Posterior cingulate gyrus (tissue), 11 donors: ENCODE results near the gene ZDHHC9.
"Not testable (repeated sequence)": the region's sequence is repeated elsewhere in the genome, so short reads cannot be mapped to it uniquely, and the experiment has no call there.

Source experiments
- DNase-seq, 10 donors: peaks; one replicate each; pipeline versions ENCODE4 v3.0.0 to v3.0.0-alpha.2; 2020 to 2021; ENCODE audit warnings: mixed read lengths in 3 of 10
- intact Hi-C: fragments of 100-400 bp; cut with DNase I; formaldehyde crosslinking; loops from one replicate; pipeline ENCODE4 v1.15.1; 2023

The ZDHHC9 gene

DNA sequence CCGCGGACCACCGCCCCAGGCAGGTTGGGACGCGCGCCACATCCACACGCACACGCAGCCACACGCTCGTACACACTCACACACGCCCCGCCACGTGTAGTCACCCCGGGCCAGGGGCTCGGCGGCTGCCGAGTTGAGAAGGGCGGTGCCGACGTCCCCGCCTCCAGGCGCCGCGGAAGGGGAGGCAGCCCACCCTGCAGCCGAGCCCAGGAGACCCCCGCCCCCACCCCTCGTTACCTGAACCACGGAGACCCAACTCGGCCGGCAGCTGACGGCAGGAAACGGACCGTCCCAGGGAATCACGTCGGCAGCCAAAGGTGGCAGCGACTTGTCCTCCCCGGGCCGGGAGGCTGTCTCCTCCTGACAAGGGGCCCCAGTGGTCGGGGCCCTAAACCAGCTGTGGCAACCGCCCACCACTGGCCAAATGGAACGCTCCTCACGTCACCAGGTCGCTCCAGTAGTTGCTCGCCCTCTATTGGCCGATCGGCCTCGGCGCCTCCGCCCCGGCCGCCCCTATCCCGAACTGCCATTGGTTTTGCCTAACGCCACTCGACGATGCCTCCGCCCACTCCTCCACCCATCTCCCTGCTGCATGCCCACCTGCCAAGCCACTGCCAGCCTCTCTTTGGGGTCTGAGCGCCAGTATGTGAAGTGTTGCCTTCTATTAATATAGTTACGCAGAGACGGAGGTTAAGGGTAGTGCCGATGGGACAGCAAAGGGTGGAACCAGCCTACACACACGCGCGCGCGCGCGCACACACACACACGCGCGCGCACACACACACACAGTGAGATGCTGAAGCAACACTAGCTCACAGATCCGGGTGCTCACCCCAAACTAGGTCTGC is at the start of gene ZDHHC9:
TSS of gene ZDHHC9 (minus strand) at position 428 of the 848 bp plus-strand sequence. CDS start 1,941 bp downstream, outside the sequence.
- intact Hi-C loops = loop anchor here (10.0 kb wide), 1 partner anchor 239 kb away; no protein-coding TSS in a partner anchor
- peak; percentile 83 to 99 (median 90) for DNase-seq

DNA sequence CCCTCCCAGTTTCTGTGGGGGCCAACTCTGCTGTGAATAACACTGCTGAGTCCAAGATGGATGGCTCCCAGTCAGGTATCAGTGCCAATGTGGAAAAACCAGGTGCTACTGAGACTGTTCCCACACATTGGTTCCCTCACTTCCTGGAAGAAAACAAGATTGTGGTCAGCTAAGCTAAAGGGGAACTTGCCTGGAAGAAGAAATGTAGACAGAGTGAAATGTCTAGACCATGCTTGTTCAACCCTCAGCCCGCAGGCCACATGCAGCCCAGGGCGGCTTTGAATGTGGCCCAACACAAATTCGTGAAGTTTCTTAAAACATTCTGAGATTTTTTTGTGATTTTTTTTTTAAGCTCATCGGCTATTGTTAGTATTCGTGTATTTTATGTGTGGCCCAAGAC is 33.7 kb upstream of the ZDHHC9 start:
- no peak for DNase-seq
- intact Hi-C loops = no loop called here

DNA sequence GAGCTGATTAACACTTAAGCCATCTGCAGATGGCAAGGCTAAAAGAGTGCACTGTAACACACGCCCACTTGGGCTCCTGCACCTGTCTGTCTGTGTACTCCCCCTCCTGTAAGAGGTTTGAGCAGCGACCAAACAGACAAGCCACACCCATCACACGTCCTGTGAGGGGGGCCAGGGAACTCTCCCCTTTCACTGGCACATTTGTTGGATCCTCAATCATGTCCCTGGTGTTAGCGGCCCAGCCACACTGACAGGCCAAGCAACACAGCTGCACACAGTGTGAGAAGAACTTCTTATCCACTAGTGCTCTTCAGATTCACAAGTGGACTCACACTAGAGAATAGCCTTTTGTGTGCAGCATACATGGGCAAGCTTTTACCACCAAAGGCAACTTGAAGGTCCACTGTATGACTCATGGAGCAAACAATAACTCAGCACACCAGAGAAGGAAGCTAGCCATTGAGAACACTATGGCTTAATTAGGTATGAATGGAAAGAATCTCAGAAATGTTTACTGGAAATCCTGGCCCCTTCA is 33.2 kb upstream of the ZDHHC9 start:
- no peak for DNase-seq

DNA sequence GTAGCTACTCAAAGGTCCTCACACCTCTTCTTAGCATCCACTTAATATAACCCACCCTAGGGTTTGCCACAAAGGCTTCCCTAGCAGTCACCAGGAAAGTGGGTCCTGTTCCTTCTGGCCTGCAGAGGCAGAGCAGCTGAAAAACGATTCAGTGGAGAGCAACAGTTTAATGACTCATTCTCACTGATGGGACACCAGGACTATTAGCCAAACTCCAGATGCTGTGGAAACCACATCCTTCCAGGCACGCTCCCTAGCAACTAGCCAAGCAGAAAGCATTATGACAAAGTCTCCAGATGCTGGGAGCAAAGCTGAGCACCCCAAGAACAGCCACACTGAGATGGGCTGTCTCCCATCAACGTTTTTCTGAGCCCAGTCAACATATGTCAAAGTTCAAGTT is 32.0 kb upstream of the ZDHHC9 start:
- intact Hi-C loops = no loop called here

More for the DNA sequence above, 33.2 kb upstream of the ZDHHC9 start:
- intact Hi-C loops = no loop called here

DNA sequence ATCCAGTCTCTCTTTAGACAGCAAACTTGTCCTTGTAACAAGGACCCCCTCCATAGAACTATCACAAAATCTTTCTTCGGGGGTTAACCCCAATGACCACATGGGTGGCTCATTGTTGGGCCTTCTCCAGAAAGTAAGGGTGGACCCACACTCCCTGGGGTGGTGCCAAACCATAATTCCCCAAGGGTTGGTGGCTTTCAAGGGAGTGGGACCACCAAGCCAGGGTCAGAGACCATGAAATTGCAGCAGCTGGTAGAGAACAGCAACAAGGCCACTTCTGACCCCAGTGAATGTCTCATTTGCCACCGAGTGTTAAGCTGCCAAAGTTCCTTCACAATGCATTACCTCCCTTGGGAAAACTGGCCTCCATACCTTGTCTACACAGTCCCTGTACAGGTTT is 28.8 kb upstream of the ZDHHC9 start:
- DNase-seq = no peak
- intact Hi-C loops = no loop called here

More for the DNA sequence above, 32.0 kb upstream of the ZDHHC9 start:
- no peak for DNase-seq

DNA sequence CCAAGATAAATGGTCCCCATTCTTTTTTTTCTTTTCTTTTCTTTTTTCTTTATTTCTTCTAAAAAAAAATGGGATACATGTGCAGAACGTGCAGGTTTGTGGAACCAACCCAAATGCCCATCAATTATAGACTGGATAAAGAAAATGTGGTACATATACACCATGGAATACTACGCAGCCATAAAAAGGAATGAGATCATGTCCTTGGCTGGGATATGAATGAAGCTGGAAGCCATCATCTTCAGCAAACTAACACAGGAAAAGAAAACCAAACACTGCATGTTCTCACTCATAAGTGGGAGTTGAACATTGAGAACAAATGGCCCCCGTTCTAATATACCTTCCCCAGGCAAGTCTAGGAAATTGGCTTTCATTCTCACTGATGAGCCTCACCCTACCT is 22.6 kb upstream of the ZDHHC9 start:
- DNase-seq, intact Hi-C loops: not testable (repeated sequence)

DNA sequence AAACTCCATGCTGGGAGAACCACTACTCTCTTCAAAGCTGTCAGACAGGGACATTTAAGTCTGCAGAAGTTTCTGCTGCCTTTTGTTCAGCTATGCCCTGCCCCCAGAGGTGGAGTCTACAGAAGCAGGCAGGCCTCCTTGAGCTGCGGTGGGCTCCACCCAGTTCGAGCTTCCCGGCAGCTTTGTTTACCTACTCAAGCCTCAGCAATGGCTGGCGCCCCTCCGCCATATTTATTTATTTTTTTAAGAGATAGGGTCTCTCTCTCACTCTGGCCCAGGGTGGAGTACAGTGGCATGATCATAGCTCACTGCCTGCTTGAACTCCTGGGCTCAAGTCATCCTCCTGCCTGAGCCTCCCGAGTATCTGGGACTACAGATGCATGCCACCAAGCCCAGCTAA is 15.4 kb upstream of the ZDHHC9 start:
- intact Hi-C loops, DNase-seq: not testable (repeated sequence)

DNA sequence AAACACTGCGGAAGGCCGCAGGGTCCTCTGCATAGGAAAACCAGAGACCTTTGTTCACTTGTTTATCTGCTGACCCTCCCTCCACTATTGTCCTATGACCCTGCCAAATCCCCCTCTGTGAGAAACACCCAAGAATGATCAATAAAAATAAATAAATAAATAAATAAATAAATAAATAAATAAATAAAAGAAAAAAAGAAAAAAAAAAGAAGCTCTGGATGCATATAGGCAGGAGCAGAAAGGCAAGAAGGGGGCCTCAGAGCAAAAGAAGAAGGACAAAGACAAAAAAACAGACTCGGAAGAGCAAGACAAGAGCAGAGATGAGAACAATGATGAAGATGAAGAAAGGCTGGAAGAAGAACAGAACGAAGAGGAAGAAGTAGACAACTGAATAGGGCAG is 8.1 kb upstream of the ZDHHC9 start:
- DNase-seq, intact Hi-C loops: not testable (repeated sequence)

DNA sequence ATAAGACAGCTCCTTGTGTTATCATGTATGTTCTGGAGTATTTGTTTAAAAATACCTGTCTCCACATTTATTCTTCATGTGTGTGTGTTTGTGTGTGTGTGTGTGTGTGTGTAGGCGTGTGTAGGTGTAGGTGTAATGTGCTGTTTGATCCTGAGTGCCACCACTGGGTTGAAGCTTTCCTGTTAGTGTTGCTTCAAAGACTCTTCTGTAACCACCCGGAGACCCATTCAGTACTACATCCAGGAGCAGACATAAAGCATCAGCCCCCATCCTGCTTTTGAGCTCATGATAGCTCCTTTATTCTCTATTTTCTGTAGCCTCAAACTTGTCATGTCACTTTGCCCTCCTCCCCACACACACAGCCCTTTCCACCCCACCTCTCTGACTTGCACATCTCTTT is 3.0 kb upstream of the ZDHHC9 start:
- intact Hi-C loops = loop anchor here (10.0 kb wide), 1 partner anchor 242 kb away; no protein-coding TSS in a partner anchor
- DNase-seq = no peak

DNA sequence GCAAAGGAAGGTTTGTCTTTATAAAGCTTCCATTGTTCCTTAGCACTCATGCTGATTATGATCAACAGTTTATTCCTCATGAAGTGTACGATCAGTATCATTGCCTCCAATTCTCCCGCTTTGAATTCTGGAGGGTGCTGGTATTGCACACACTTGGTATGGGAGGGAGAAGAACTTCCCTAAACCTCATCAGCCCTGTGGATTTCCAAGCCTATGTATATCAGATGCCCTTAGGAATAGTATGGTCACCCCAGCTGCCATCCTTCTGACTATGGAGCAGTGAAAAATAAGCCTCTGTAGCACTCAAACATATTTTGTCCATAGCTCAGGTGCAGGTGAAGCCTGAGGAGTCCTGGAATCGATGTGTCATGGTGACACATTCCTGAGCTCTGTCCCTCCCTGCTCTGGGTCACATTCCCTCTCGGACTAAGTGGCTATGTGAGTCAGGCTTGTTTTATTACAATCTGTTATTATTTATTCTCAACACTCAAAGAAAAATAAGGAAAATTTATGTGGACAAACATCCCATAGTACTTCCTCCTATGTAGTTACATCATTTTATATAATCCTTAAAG is 2.0 kb upstream of the ZDHHC9 start:
- intact Hi-C loops = loop anchor here (10.0 kb wide), 1 partner anchor 241 kb away; no protein-coding TSS in a partner anchor
- no peak for DNase-seq

DNA sequence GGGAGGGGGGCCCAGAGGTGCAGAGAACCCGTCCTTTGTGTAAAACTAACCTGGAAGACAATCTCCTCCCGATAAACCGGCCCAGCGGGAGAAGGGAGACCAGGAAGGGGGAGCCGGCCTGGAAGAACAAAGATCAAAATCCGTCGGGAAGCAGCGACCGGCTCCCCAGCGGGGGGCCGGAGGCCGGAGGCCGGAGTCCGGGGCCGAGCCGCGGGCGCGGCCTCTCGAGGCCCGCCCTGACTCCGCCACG is 552 bp downstream of the ZDHHC9 start:
- intact Hi-C loops = loop anchor here (10.0 kb wide), 1 partner anchor 238 kb away; no protein-coding TSS in a partner anchor
- no peak for DNase-seq

DNA sequence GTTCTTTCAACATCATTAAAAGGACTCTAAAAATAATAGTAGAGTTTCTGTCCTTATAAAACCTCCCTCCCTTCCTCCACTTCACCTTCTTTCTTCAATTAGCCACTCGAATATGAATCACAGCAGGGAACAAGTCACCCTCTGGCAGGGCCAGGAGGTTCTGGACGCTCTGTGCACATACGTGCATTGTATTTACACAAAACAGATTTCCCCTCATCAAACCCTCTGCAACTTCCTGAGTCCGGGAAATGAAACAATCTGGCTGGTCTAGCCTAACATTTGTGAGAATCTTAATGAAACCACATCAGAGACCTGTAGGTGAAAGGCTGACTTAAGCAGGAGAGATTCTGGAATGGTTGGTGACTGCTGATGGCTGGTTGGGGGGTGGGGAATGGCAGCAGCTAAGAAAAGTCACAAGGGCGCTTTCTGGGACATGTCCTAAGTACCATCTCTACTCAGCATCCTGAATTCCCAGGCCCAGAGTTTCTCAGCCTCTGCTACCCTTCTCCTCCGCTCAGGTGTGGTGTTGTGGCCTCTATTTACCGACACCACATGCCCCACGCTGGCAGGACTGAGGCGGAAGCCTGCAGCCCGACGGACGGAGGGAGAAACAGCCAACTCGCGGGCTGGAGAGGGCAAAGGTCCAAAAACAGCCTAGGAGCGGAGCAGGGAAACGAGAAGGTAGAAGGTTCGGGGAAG is 1.0 kb downstream of the ZDHHC9 start:
- intact Hi-C loops = loop anchor here (10.0 kb wide), 1 partner anchor 238 kb away; no protein-coding TSS in a partner anchor
- peak in 2 of 10 donors; percentile 7 to 45 for DNase-seq

DNA sequence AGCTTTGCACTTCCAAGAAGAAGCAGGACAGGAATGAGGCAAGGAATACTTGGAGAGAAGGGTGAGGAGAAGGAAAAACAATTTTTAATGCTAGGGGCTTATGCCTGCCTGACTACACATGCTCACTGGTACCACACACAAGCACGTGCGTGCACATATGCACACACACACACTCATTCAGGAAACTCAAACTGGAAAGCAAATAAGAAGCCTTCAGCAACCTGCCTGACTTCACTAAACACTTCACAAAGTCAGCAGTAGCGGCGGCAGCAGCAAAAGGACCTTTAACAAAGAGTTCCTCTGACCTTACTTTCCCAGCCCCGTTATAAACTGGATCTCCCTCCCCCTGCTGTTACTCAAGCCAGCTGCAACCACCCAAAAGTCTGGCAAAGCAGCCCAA is 3.3 kb downstream of the ZDHHC9 start:
- peak in 1 of 10 donors; percentile 12 for DNase-seq
- intact Hi-C loops = loop anchor here (10.0 kb wide), 1 partner anchor 236 kb away; no protein-coding TSS in a partner anchor

DNA sequence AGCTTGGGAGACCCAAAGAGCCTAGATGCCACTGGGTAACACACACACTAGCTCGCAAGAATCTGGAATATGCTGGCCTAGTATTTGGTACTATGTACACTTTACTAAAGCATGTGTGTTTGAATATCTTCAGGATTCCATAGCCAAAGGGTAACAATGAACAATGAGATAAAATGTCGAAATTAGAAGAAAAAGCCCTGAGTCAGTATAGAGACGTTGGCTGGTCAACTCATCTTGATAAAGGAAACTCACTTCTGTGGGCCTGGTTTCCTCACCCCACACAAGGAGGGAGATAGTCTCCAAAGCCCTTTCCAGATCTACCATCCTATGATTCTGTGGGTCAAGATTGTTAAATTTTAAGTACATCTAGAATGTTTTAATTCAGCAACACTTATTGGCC is 6.9 kb downstream of the ZDHHC9 start:
- intact Hi-C loops = no loop called here
- DNase-seq = no peak

DNA sequence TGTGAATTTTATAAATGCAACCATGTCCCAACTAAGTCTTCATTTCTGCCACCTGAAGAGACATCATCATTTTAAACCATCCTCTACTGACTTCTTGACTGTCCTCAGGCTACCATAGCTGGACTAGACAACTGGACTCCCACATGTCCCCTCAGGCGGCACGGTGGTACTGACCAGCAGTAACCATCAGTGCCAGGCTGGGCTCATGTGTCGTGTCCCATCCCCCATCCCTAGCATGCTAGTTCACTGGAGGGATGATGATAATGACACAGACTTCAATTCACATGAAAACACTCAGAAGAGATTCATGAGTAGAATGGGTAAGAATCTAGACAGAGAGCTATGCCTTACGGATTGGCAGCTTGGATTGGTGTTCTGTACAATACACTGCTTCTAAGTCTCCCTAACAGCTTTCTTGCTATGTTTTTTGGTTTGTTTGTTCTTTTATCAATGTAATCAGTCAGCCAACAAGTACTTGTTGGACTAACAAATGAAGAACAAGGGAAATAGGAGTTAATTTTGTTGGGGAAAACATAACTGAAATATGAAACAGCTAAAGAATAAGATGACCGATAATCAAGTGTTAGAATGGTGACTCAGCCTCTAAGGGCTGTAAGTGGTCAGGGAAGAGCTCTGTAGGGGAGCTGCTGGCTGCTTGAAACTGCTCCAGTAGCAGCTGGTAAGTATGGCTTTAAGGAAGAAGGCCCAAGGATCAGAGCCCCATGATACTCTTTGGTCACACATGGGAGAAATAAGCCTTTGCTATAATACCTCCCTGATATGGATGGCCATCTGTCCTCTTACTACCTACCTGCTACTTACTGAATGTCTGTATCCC is 10.3 kb downstream of the ZDHHC9 start:
- intact Hi-C loops = no loop called here
- peak in 5 of 10 donors; percentile 9 to 91 (median 44) for DNase-seq

DNA sequence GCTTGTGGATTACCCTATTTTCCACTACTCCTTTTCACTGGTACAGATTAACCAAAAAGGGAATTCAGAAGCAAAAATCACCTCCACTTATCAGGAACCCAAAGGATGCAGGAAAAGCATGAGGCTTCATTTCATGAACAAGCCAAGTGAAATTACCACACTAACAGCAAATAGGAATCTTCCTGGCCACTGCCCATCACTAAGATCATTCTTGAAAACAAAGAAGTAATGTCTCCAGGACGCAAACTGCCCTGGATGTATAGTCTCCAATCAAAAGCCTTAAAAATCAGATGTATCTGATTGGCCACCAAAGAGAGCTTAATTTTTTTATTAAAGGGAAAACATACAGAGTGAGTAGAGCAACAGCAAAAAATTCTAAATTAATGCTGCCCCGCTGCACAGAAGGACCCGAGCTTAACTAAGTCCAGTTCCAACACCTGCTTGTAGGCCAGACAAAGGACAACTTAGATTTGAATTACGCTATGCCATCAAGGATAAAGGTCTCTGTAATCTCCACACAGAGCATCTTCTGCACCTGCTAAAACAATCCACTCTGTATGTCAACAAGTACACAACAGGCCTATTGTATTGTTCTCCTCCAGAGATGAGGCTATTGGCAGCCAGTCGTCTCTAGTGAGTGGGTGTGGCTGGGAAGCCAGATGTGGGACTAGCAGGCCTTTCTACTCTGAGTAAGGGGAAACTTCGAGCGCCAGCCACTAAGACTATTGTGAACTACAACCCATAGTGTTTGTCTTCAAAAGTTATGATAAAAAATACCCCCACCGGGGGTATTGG is 12.4 kb downstream of the ZDHHC9 start:
- peak in 8 of 10 donors; percentile 24 to 96 (median 63) for DNase-seq
- intact Hi-C loops = no loop called here

DNA sequence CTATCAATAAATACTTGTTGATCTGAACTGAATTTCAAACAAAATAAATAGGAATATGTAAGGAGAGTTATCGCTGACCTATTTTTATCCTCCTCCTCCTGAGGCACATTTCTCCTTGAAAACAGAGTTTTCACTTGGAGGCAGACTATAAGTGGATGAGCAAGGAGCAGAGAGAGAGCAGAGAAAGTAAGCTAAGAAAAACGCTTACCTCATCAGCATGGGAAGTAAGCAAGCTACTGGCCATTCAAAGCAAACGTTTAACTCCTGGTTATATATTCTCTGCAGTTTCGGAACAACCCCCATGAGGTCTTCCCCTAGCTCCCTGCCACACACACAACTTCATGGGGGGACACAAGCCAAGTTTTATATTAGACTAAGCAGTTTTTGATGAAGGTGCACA is 13.2 kb downstream of the ZDHHC9 start:
- intact Hi-C loops = no loop called here
- DNase-seq = no peak

DNA sequence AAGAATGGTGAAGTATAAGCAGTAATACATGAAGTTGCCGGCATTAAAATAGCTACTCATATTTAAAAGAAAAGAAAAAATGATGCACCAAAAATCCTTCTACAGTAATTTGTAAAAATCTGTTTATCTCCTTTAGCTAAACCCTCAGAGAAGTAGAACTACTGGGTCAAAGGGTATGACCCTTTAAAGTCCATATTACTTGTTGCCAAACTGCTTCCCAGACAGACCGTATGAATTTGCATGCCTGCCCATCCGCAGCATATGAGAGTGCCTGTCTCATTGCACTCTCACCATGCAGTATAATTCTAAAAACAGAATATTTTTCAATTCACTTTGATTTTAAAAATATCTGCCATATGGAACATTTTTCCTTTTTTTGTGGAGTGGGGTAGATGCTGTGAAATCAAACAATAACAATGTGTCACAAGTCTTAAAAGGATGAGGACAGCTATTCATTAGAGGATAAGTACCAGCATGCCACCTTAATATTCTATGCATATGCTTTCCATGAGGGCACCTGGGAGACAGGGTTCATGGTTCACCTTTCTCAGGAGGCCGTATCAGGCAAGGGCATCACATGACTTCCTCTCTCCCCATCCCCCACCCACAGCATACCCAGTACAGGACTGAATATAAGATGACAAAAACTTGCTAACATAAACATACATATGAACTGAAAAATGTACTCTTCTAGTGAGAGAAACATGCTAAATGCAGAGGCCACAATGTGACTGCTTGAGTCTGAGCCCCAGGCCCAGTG is 17.8 kb downstream of the ZDHHC9 start:
- peak in 1 of 10 donors; percentile 6 for DNase-seq
- intact Hi-C loops = no loop called here
